ENCODE results near the gene TMEM91.
"Not testable (repeated sequence)": the region's sequence is repeated elsewhere in the genome, so short reads cannot be mapped to it uniquely, and the experiment has no call there.

Gene TMEM91

DNA sequence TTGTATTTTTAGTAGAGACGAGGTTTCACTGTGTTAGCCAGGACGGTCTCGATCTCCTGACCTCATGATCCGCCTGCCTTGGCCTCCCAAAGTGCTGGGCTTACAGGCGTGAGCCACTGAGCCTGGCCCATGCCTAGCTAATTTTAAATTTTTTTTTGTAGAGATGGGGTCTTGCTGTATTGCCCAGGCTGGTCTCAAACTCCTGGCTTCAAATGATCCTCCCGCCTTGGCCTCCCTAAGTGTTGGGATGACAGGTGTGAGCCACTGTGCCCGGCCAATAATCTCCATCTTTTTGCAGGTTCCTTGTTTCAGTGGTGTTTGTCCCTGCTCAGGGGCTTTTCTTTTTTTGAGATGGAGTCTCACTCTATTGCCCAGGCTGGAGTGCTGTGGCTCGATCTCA lies 5.2 kb downstream of the TMEM91 start:
- DNase-seq (ENCODE audit: low read depth): not testable (repeated sequence)

GRCh38 chr19:41384351-41384750 lies 8.0 kb downstream of the TMEM91 start:
- no peak for DNase-seq (ENCODE audit: low read depth)

DNA sequence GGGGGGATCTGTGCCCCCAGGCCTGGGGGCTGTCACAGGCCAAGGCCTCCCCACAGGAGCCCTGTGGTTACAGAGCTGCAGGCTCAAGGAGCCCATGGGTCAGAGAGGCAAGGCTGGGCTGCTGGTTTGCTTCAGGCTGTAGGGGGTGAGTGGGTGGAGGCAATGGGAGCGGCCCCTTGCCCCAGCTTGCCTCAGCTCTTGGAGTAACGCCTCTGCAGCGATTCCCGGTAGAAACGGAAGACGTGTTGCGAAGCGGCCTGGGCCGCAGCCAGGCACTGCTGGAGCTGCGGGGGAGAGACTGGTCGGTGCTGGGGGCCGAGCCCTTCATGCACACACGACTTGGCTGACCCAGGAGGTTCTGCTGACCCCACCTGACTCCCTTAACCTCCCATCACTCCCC lies 10.1 kb downstream of the TMEM91 start:
- DNase-seq (ENCODE audit: low read depth): no peak

DNA sequence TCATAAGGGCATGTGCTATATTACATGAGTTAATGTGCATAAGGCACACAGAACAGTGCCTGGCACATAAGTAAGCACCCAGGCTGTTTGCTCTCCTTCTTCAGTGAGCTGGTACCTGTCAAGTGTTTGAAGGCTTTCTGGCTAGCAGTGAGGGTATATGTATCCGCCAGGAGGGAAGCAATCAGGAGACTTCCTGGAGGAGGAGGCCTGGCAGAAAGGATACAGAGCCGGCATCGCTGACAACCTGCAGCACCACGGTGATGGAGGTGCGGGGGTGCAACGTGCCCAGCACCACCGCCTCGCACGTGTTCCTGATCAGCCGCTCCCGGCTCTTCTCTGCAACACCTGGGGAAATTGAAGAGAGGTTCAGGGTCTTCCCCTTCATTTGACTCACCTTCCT lies 15.3 kb downstream of the TMEM91 start:
- no peak for DNase-seq (ENCODE audit: low read depth)

- no peak for DNase-seq (ENCODE audit: low read depth)
Measured at GRCh38 chr19:41392775-41393174, 16.4 kb downstream of the TMEM91 start.

GRCh38 chr19:41395355-41395754 lies 19.0 kb downstream of the TMEM91 start:
- no peak for DNase-seq (ENCODE audit: low read depth)

- peak; percentile 96 for DNase-seq (ENCODE audit: low read depth)
Measured at GRCh38 chr19:41397086-41398049, 21.0 kb downstream of the TMEM91 start, which contains the start of the genes BCKDHA and EXOSC5. Gene BCKDHA (plus strand): TSS chr19:41397818. CDS start chr19:41397828, 10 bp downstream. Gene EXOSC5 (minus strand): TSS chr19:41397359. CDS start chr19:41397328, 31 bp downstream.

GRCh38 chr19:41398050-41398418 lies 21.7 kb downstream of the TMEM91 start:
- DNase-seq (ENCODE audit: low read depth): no peak

DNA sequence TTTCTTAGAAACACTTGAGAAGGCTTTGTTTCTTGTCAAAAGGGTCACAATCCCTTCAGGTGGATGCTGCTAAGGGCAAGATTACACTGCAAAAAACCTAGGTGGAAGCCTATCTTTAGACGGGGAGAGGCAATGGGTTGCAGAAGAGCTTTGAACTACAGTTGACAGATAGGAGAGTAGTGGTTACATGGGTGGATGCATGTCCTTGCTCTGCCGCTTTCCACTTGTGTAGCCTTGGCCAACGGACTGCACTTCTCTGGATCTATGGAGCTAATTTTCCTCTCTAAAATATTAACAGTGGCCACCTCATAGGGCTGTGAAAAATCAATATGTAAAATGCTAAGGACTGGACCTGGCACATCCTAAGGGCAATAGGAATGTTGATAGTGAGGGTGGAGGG lies 22.3 kb downstream of the TMEM91 start:
- DNase-seq (ENCODE audit: low read depth): no peak

DNA sequence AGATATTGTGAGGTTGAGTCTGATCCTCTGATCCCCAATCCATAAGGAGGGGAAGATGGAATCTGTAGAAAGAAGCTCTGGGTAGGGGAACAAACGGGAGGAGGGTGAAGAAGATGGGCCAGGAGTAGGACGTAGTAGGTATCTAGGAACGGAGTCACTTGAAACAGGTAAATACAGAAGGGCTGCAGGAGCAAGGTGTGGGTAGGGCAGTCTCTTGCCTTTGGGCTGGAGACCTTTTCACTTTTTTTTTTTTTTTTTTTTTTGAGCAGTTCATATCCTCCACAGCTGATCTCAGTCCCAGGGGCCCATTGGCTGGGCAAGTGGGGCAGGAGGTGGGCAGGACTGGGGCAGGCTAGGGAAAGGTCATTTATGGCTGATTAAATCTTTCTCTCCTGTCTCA lies 22.8 kb downstream of the TMEM91 start:
- DNase-seq (ENCODE audit: low read depth): no peak

DNA sequence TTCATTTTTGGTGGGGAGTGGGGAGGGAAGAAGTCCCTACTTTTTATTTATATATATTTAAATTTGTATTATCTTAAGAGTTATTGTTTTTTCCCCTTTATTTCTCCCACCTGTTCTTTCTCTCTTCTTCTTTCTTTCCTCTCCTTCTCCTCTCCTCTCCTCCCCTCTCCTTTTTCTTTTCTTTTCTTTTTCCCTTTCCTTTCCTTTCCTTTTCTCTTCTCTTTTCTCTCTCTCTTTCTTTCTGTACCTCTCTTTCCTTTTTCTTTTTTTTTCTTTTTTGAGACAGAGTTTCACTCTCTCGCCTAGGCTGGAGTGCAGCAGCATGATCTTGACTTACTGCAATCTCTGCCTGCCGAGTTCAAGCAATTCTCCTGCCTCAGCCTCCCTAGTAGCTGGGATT lies 23.2 kb downstream of the TMEM91 start:
- DNase-seq (ENCODE audit: low read depth): no peak

DNA sequence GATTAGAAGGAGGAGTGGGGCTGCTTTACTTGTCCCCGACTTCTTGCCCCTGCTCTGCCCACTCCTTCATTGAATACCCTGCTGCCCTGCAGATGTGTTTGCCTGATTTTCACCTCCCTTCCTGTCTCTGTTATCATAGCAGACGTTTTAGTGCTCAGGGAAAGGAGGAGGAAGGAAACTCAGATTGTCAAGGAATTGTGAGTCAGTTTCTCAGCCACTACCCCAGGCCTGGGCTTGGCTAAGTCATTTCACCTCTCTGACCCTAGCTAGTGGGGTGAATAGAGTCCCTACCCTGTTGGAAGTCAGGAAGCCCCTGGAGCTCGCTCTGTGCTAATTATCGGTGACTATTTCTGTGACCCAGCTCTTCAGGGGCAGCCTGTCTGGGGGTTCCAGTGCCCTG lies 25.1 kb downstream of the TMEM91 start:
- no peak for DNase-seq (ENCODE audit: low read depth)

- no peak for DNase-seq (ENCODE audit: low read depth)
Measured at GRCh38 chr19:41402010-41402409, 25.7 kb downstream of the TMEM91 start.

DNA sequence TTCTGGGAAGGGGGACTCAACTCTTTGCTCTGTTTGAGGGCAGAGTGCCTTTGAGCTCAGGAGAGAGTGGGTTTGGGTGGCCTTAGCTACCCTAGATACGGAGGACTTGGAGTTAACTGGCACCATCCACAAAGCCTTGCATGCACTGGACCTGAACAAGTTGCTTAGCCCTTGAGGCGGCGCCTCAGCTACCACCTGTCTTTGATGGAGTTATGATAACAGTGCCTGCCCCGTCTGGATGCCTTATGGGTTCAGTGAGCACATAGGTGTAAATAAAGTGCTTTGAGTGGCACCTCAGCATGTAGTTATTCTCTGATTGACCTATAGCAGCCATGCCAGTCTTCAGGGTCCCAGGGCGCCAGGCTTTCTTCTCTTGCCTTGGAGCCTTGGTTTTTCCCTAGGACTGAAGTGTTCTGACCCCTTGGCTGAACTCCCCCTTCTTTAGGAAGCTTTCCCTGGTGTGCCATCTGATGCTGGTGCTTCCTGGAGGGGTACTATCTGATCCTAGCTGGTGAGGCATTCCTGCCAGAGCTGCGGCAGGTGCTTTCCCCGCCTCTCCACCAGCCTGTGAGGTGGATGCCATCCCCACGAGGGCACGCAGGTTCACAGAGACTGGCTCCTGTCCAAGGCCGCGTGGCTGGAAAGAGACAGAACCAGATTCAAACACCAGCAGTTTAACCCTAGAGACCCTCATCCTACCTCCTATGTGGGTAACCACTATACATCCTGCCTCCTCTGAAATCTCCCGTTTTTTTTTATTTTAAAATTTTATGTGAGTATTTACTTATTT lies 27.0 kb downstream of the TMEM91 start:
- no peak for DNase-seq (ENCODE audit: low read depth)

DNA sequence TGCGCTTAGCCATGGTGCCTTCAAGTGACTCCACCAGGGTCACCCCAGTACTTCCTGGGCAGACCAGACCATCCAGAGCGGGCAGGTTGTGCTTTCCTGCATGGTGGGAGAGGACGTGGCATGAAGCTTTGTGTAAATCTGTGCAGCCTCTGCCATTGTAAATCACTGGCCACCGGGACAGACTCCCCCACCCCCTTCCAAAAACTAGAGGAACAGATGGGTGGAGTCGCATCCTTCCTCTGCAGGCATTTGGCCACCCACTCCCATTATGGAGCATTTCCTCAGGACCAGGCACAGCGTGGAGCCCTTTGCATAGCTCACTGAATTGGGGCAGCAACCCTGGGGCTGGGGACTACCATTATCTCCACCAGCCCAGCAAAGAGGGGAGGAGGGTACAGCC lies 29.4 kb downstream of the TMEM91 start:
- no peak for DNase-seq (ENCODE audit: low read depth)

GRCh38 chr19:41407271-41407670 lies 30.9 kb downstream of the TMEM91 start:
- DNase-seq (ENCODE audit: low read depth): no peak

GRCh38 chr19:41408256-41408655 lies 31.9 kb downstream of the TMEM91 start:
- no peak for DNase-seq (ENCODE audit: low read depth)

- not testable (repeated sequence) for DNase-seq (ENCODE audit: low read depth)
Measured at GRCh38 chr19:41408846-41409245, 32.5 kb downstream of the TMEM91 start.

GRCh38 chr19:41409288-41409687 lies 33.0 kb downstream of the TMEM91 start:
- no peak for DNase-seq (ENCODE audit: low read depth)

GRCh38 chr19:41410336-41411054 lies 34.2 kb downstream of the TMEM91 start:
- no peak for DNase-seq (ENCODE audit: low read depth)

- DNase-seq (ENCODE audit: low read depth): no peak
Measured at GRCh38 chr19:41411100-41411967, 35.0 kb downstream of the TMEM91 start.

DNA sequence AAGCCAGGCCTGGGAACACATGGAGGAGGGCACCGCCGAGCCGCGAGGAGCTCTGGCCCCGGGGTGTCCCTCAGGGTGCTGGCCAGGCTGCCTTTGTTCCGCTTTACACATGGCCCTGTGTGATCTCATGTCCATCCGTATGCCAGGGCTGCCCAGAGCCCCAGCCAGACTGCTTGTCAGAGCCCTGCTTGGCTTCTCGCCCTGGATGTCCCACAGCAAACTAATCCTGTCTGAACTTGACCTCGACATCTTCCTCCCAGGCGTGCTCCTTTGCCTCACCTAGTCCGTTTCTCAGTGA lies 35.6 kb downstream of the TMEM91 start:
- DNase-seq (ENCODE audit: low read depth): no peak

All from stimulated activated CD8-positive, alpha-beta memory T cell treated with anti-CD3 and anti-CD28 coated beads, Interleukin-15, amount 100 ng/mL, for 1 hour (primary cell).